ENCODE measurements around the gene RGL3. TPM values are rescaled to one million over a fixed set of nuclear protein-coding genes. Genes with fewer than 3 reads are reported as not detected.
"Not testable (repeated sequence)": the region's sequence is repeated elsewhere in the genome, so short reads cannot be mapped to it uniquely, and the experiment has no call there.

RGL3 gene
- total RNA-seq, 2 experiments from 2014 or later = not detected

DNA sequence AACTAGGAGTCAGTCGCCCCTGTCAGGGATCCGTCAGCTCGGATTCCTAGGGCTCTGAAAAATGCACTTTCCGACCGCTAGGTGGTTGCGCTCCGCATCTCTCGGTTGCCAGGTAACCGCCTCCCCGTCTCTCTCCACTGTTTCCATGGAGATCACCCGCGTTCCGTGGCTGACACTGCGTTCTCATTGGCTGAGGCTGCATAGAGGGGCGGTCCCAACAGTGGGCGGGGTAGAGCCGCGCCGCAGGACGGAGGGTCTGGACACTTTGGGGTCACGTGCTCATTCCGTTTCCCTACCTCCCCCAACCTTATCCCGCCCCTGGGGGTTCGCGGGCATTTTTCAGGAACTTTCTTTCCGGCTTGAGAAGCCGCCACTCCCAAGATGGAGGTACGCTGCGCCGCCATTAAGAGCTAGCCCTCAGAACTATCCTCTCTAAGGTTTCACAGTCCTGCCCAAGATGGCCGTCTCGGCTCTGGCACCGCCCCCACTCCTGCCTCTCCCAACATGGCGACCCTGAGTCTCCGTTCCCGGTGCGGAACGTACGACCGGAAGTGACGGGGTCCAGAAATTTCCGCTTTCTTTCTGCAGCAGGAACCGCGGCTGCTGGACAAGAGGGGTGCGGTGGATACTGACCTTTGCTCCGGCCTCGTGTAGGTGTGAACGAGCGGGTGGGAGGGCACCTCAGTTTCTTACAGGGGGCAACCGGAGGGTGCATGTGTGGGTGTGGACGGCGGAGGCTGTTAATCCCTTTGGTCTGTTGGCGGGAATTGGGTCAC, 16.1 kb upstream of the RGL3 start, which contains the start of the genes ODAD3 and PRKCSH:
Gene ODAD3 (minus strand): TSS at position 65 of the 776 bp plus-strand sequence. CDS start 105 bp downstream, outside the sequence.
Gene PRKCSH (plus strand): TSS at position 579 of the 776 bp plus-strand sequence. CDS start 483 bp downstream, outside the sequence.
- H3K27ac Mint-ChIP-seq = peak within 1 kb of the TSS; percentile 100
- H3K27me3 Mint-ChIP-seq = peaks cover 2% of the 10 kb centered on the region
- peak; percentile 99 for DNase-seq
- no peaks in the 10 kb centered on the region for H3K9me3 Mint-ChIP-seq
- H3K4me1 Mint-ChIP-seq = peaks cover 14% of the 10 kb centered on the region
- H3K4me3 Mint-ChIP-seq = peak within 1 kb of the TSS; percentile 100
- peaks cover 24% of the 10 kb centered on the region for H3K36me3 Mint-ChIP-seq

DNA sequence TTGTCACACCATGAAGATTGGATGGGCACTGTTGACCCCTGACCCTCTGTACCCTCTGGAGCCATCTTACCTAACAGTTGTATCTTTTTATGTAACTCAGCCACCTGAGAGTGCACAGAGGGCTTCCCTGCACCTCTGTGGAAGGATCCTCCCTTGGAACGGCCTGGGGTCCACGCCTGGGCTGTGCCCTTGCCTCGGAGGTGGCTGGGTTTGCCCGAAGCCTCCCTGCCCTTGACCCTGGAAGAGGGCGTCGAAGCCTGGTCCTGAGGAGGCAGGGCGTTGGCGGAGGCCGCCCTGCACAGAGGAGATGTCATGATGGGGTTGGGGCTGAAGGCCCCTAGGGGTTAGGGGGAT, 15.6 kb upstream of the RGL3 start:
- peaks cover 14% of the 10 kb centered on the region for H3K4me1 Mint-ChIP-seq
- DNase-seq = no peak
- peak overlapping the region; percentile 100 for H3K4me3 Mint-ChIP-seq
- H3K27ac Mint-ChIP-seq = peak overlapping the region; percentile 100
- no peaks in the 10 kb centered on the region for H3K9me3 Mint-ChIP-seq
- H3K27me3 Mint-ChIP-seq = peaks cover 3% of the 10 kb centered on the region
- peaks cover 24% of the 10 kb centered on the region for H3K36me3 Mint-ChIP-seq

DNA sequence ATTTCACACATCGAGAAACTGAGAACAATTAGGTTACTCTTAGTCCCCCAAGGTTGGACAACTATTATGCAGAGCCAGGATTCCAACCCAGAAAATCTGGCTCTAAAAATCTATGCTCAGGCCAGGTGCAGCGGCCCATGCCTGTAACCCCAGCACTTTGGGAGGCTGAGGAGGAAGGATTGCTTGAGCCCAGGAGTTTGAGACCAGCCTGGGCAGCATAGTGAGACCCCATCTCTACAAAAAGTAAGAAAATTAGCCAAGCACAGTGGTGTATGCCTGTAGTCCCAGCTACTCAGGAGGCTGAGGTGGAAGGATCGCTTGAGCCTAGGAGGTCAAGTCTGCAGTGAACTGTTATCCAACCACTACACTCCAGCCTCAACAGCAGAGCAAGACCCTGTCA, 14.4 kb upstream of the RGL3 start:
- Mint-ChIP-seq H3K36me3 (peaks cover 24% of the 10 kb centered on the region), H3K4me1 (peaks cover 14% of the 10 kb centered on the region)
- H3K9me3 Mint-ChIP-seq, DNase-seq, H3K27ac Mint-ChIP-seq, H3K27me3 Mint-ChIP-seq, H3K4me3 Mint-ChIP-seq: not testable (repeated sequence)

- H3K27me3 Mint-ChIP-seq = peaks cover 33% of the 10 kb centered on the region
- no peak overlapping the region for H3K4me3 Mint-ChIP-seq
- H3K27ac Mint-ChIP-seq = no peak overlapping the region
- H3K9me3 Mint-ChIP-seq = no peaks in the 10 kb centered on the region
- H3K4me1 Mint-ChIP-seq = peaks cover 12% of the 10 kb centered on the region
- no peaks in the 10 kb centered on the region for H3K36me3 Mint-ChIP-seq
- DNase-seq = no peak
Observed at GRCh38 chr19:11426656-11427055, 7.5 kb upstream of the RGL3 start.

DNA sequence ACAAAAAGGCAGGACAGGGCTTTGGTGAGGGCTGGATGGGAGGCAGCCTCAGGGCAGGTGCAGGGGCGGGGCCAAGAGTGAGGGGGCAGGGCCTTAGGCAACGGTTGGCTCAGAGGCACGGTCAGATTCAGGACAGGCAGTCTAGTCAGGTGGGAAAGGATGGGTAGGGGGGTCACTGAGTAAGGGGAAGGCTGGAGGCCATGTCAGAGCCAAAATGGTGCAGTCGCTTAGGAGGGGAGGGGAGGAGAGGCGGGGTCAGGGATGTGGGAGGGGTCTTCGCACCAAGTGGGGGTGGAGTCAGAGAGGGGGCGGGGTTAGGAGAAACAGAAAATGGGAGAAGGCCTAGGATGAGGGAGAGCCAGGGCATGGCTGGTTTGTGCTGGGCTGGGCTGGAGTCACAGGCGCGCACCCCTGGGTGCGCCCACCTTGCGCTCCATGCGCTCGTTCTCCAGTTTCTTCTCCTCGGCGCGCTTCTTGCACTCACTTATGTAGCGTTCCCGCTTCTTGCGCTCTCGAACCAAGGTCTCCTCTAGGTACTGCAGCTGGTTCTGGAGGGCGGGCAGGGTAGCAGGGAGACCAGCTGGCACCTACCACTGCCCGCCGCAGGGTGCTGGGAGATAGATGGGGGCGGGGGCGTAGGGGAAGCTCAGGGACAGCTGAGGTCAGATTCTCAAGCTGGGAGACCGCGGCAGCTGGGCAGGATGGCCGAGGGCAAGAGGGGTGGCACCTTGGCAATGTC, 6.8 kb upstream of the RGL3 start:
- no peaks in the 10 kb centered on the region for H3K9me3 Mint-ChIP-seq
- peaks cover 41% of the 10 kb centered on the region for H3K27me3 Mint-ChIP-seq
- no peaks in the 10 kb centered on the region for H3K36me3 Mint-ChIP-seq
- H3K4me3 Mint-ChIP-seq = no peak overlapping the region
- peaks cover 18% of the 10 kb centered on the region for H3K4me1 Mint-ChIP-seq
- H3K27ac Mint-ChIP-seq = no peak overlapping the region
- no peak for DNase-seq

DNA sequence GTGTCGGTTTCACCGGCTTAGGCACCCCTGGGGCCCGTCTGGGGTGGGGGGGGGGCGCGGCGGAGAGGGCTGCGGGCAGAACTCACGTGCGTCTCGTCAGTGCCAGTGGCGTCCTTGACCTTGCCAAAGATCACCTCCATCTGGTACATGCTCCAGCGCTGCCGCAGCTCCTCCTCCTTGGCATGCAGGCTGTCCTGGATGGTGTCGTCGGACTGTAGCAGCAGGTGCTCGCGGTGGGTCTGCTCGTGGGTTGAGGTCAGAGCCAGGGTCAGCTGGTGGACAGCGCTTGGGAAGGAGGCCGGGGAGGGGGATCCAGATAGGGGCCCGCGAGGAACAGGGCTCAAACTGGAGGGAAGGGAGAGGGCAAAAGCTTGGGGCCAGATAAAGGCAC, 4.7 kb upstream of the RGL3 start:
- Mint-ChIP-seq H3K36me3 (no peaks in the 10 kb centered on the region), H3K9me3 (no peaks in the 10 kb centered on the region), H3K27ac (no peak overlapping the region), H3K4me3 (no peak overlapping the region), H3K4me1 (peaks cover 26% of the 10 kb centered on the region), H3K27me3 (peaks cover 58% of the 10 kb centered on the region)
- DNase-seq = no peak

DNA sequence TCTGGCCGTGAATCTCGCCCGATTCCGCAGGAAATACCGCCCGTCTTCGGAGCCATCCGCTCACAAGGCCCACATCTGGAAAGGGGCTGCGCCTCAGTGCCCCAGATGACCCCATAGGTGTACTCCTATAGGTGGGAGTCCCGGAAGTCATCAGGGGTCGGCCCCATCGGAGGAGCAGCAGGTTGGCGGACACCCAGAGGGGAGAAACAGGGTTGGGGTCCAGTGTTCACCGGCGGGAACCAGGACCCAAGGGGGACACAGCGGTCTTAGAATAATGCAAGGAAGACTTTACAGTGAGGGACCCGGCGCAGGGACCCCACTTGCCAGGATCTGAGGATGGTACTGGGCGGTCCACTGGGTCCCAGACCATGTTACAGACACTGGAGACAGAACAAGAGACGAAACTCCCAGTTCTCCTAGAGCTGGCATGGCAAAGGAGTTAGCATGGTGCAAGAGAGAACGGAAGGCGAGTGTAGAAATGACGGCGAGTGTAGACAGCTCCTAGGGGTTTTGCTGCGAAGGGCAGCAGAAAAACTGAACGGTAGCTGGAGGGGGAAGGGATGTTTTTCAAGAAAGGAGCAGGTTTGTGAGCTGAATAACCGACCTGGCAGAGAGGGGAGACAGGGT, 4.2 kb upstream of the RGL3 start:
- no peak overlapping the region for H3K27ac Mint-ChIP-seq
- no peak for DNase-seq
- peaks cover 63% of the 10 kb centered on the region for H3K27me3 Mint-ChIP-seq
- no peak overlapping the region for H3K4me3 Mint-ChIP-seq
- H3K36me3 Mint-ChIP-seq = no peaks in the 10 kb centered on the region
- no peaks in the 10 kb centered on the region for H3K9me3 Mint-ChIP-seq
- peaks cover 27% of the 10 kb centered on the region for H3K4me1 Mint-ChIP-seq

DNA sequence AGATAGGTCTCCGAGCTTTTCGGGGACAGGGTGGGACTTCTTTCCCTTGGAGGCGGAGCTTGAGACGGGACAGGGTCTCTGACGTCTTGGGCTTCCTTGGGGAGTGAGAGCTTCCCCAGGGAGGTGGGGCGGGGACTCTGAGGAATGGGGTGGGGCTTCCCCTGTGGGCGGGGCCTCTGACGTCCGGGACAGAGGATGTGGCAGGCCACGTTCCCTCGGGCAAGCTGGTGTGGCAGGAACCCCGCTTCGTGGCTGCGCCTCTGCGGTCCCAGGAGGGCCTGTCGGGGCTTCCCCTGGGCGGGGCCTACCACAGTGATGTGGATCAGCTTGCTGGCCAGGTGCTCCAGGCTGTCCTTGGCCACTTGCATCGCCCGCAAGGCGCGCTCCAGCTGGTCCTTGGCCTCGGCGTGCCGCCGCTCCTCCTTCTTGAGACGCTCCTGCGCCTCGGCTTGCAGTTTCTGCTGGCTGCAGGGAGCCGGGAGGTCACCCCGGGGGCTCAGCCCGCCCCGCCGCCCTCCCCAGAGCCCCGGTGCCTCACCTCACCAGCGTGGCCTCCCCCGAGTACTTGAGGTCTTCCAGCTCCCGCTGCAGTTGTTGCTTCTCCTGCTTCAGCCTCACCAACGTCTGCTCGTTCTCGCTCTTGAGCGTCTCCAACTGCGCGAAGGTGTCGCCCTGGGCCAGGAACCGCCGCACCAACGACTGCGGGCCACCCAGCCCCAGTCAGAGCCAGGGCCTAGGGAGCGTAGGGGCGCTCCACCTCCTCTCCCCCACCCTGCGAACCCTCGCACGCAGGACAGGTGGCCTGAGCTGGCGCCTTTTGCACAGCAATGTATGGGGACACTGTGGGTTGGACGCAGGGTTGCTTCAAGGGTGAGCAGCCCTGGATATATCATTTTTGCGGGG, 3.3 kb upstream of the RGL3 start:
- Mint-ChIP-seq H3K4me3 (peak overlapping the region; percentile 53), H3K36me3 (no peaks in the 10 kb centered on the region), H3K27me3 (peaks cover 71% of the 10 kb centered on the region), H3K4me1 (peaks cover 27% of the 10 kb centered on the region), H3K27ac (no peak overlapping the region), H3K9me3 (no peaks in the 10 kb centered on the region)
- peak; percentile 74 for DNase-seq

DNA sequence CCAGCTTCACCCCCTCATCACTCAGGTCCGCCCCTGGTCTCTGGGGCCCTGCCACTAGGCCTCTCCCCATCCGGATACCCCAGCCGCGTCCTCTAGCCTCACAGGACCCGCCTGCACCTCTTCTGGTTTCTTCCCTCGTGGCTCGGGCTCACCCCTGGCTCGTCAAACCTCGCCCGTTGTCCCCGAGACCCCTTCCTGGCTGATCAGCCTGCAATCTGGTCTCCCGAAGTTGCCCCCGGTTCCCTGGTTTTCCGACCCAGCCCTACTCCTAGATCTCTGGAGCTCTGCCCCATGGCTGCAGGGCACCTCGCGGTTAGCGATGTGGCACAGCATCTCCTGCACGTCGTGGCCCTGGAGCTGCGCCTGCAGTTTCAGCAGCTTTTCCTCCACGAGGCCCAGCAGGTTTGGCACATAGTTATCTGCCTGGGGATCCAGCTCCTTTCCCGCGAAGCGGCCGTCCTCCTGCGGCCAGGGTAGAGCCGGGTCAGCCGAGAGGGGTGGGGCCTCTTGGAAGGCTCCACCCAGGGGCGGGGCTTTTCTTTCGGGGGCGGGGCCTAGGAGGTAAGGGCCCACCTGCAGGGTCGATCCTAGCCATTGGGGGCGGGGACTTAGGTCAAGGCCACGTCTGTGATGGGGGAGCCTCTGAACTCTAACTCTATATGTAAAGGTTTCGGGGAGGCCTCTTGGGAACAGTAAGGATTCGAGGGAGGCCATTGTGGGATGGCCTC, 2.4 kb upstream of the RGL3 start:
- H3K27me3 Mint-ChIP-seq = peaks cover 75% of the 10 kb centered on the region
- H3K27ac Mint-ChIP-seq = no peak overlapping the region
- H3K4me1 Mint-ChIP-seq = peaks cover 27% of the 10 kb centered on the region
- H3K4me3 Mint-ChIP-seq = peak overlapping the region; percentile 50
- H3K36me3 Mint-ChIP-seq = no peaks in the 10 kb centered on the region
- peak; percentile 43 for DNase-seq
- H3K9me3 Mint-ChIP-seq = no peaks in the 10 kb centered on the region

DNA sequence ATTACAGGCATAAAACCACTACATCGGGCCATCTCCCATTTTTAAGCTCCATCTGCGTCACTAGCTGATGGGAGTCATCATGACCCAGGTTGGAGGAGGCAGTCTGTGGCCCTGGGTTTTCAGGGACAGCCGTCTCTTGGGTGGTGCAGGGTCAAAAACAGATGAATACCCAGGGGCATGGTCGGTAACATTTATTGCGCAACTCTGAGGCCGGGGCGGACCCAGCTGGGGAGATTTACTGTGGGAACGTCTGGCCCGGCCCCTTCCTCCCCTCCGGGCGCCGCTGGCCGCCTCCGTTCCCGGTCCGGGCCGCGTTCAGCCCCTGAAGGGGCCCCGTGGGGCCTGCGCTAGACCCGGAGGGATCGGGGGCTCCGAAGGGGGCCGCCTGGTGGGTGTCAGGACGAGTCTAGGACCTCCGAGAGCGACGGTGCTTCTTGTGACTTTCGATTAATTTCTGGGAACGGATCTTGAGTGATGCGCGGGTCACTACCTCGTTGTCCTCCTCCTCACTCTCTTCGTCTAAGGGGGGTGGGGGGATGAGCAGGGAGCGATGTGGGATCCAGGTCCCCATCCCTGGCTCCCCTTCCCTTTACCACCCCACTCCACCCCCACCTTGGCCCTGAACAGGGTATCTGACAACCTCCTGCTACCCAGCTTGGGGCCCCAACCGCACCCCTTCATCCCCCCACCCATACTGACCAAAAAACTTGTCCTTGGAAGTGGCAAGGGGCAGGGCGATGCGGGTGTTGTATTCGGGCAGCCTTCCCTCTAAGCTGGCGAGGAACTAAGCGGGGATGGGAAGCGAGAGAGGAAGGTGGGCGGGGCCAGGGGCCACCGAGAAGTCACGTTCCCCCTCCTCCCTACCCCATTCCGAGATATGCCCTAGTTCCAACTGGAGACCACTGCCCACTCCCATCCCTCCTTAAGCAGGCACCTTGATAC, 1.6 kb upstream of the RGL3 start:
- no peak for DNase-seq
- H3K27ac Mint-ChIP-seq = no peak overlapping the region
- H3K36me3 Mint-ChIP-seq = no peaks in the 10 kb centered on the region
- peaks cover 79% of the 10 kb centered on the region for H3K27me3 Mint-ChIP-seq
- no peaks in the 10 kb centered on the region for H3K9me3 Mint-ChIP-seq
- peak overlapping the region; percentile 42 for H3K4me3 Mint-ChIP-seq
- peaks cover 27% of the 10 kb centered on the region for H3K4me1 Mint-ChIP-seq

- no peaks in the 10 kb centered on the region for H3K36me3 Mint-ChIP-seq
- no peak overlapping the region for H3K27ac Mint-ChIP-seq
- H3K27me3 Mint-ChIP-seq = peaks cover 67% of the 10 kb centered on the region
- no peak for DNase-seq
- no peak overlapping the region for H3K4me3 Mint-ChIP-seq
- no peaks in the 10 kb centered on the region for H3K9me3 Mint-ChIP-seq
- H3K4me1 Mint-ChIP-seq = peaks cover 23% of the 10 kb centered on the region
Observed at GRCh38 chr19:11418094-11418548, 993 bp downstream of the RGL3 start.

DNA sequence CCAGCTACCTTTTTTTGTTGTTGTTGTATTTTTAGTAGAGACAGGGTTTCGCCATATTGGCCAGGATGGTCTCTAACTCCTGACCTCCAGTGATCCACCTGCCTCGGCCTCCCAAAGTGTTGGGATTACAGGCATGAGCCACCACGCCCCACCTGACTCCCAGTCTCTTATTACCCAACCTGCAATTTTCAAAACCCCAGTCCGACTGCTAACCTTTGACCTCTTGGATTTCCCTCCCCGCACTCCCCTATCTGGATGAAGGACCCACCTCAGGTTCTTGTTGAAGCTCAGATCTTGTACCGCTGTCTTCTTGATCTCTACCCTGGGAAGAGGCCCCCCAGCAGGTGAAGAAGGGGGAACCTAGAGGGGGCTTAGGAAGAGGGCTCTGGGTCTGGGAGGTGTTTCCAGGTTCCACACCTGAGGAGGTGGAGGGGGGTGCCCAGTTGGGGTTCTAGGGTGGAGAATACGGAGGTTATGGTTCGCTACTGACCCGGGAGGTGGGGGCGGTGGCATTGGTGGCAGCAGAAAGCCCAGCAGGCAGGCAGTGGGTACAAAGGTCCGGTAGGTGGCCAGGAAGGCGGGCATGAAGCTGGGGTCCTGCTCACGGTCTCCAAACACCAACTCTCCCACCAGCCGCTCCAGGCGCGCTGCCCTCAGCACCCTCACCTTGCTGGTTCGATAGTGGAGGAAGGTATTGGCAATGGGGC, 2.6 kb downstream of the RGL3 start:
- Mint-ChIP-seq H3K4me1 (peaks cover 15% of the 10 kb centered on the region), H3K27me3 (peaks cover 51% of the 10 kb centered on the region), H3K36me3 (no peaks in the 10 kb centered on the region), H3K4me3 (no peak overlapping the region), H3K9me3 (no peaks in the 10 kb centered on the region), H3K27ac (no peak overlapping the region)
- DNase-seq = no peak

- Mint-ChIP-seq H3K36me3 (no peaks in the 10 kb centered on the region), H3K9me3 (no peaks in the 10 kb centered on the region), H3K4me1 (peaks cover 4% of the 10 kb centered on the region), H3K27ac (no peak overlapping the region), H3K27me3 (peaks cover 31% of the 10 kb centered on the region), H3K4me3 (no peak overlapping the region)
- DNase-seq = no peak
Observed at GRCh38 chr19:11414544-11414943, 4.6 kb downstream of the RGL3 start.
